Measurements from ENCODE around the gene ATG16L2. TPM values are rescaled to one million over a fixed set of nuclear protein-coding genes. Genes with fewer than 3 reads are reported as not detected.

The ATG16L2 gene
- total RNA-seq, 4 donors from 2014 or later, result 21.7 to 46.5 (median 26.4) TPM

- Histone ChIP-seq H3K4me3 (no peak overlapping the region), H3K4me1 (peaks cover 37 to 66% (median 45%) of the 10 kb centered on the region in 3 donors), H3K36me3 (peaks cover 0 to 49% (median 11%) of the 10 kb centered on the region in 3 donors), H3K27me3 (no peaks in the 10 kb centered on the region), H3K9me3 (no peaks in the 10 kb centered on the region), H3K27ac (no peak overlapping the region)
- intact Hi-C loops (cut with DNase I), result no loop called here
- no peak for TF ChIP-seq CTCF (IDR thresholded peaks at IDR 0.05)
- no peak for TF ChIP-seq POLR2A (IDR thresholded peaks at IDR 0.05)
- 86 to 88% methylated on average over 4 of the region's 4 CpGs for WGBS, 2 donors
- DNase-seq, result no peak
These were observed 3.8 kb downstream of the ATG16L2 start for GRCh38 chr11:72817966-72818365.

- TF ChIP-seq CTCF (IDR thresholded peaks at IDR 0.05) (no peak), POLR2A (IDR thresholded peaks at IDR 0.05) (no peak)
- no peak for DNase-seq
- H3K4me1 ChIP-seq, result peaks cover 34 to 58% (median 37%) of the 10 kb centered on the region in 3 donors
- H3K27ac ChIP-seq, result no peak overlapping the region
- H3K36me3 ChIP-seq, result peaks cover 0 to 59% (median 11%) of the 10 kb centered on the region in 3 donors
- WGBS, 2 donors, result 83 to 94% methylated on average over 4 of the region's 4 CpGs
- intact Hi-C loops (cut with DNase I), result no loop called here
- H3K4me3 ChIP-seq, result no peak overlapping the region
- no peaks in the 10 kb centered on the region for H3K27me3 ChIP-seq
- H3K9me3 ChIP-seq, result no peaks in the 10 kb centered on the region
These were observed 4.8 kb downstream of the ATG16L2 start for GRCh38 chr11:72818971-72819370.

- no peak for TF ChIP-seq POLR2A (IDR thresholded peaks at IDR 0.05)
- no peak for TF ChIP-seq CTCF (IDR thresholded peaks at IDR 0.05)
- peak overlapping the region in 3 of 4 donors; percentile 56 to 72 (median 57) for H3K4me3 ChIP-seq
- H3K9me3 ChIP-seq, result no peaks in the 10 kb centered on the region
- peaks cover 4 to 75% (median 11%) of the 10 kb centered on the region in 3 donors for H3K36me3 ChIP-seq
- H3K4me1 ChIP-seq, result peaks cover 25 to 47% (median 28%) of the 10 kb centered on the region in 3 donors
- H3K27ac ChIP-seq, result peak overlapping the region; percentile 80 to 90 (median 86)
- 52 to 91% methylated on average over 7 of the region's 15 CpGs for WGBS, 2 donors
- DNase-seq, result no peak
- no peaks in the 10 kb centered on the region for H3K27me3 ChIP-seq
- intact Hi-C loops (cut with DNase I), result no loop called here
These were observed 6.4 kb downstream of the ATG16L2 start for GRCh38 chr11:72820439-72821139.

DNA sequence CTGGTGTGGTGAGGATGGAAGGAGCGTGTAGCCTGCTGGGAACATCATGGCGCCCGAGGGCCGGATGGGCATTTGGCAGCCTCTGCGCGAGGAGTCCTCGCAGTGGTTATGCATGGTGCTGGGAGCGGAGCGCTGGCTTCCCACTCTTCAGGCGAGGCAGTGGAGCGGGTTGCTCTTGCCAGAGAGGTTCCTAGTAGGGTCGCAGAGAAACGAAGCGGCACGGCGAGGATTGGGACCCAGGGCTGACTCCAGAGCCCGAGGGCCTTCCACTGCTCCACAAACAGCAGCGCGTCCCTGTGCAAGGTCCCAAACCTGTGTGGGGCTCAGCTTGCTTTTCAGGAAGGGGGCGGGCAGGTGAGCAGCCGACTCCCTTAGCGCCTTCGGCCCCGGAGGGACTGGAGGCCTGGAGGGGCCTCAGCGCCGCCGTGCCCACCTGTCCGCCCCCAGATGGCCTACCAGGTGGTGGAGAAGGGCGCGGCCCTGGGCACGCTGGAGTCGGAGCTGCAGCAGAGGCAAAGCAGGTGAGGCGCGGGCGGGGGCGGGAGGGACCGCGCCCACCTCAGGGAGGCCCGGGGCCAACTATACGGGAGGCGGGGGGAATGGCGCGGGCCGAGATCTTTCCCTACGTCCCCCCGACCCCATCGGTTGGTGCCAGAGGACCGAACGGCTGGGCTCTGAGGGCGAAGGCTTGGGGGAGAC is 7.2 kb downstream of the ATG16L2 start:
- H3K27me3 ChIP-seq, result no peaks in the 10 kb centered on the region
- peaks cover 17 to 39% (median 21%) of the 10 kb centered on the region in 3 donors for H3K4me1 ChIP-seq
- no peaks in the 10 kb centered on the region for H3K9me3 ChIP-seq
- H3K4me3 ChIP-seq, result peak overlapping the region; percentile 37 to 72 (median 56)
- H3K27ac ChIP-seq, result peak overlapping the region; percentile 80 to 90 (median 86)
- no peak for TF ChIP-seq CTCF (IDR thresholded peaks at IDR 0.05)
- no peak for TF ChIP-seq POLR2A (IDR thresholded peaks at IDR 0.05)
- H3K36me3 ChIP-seq, result peaks cover 4 to 79% (median 11%) of the 10 kb centered on the region in 3 donors
- intact Hi-C loops (cut with DNase I), result no loop called here
- DNase-seq, result no peak
- 23 to 56% methylated on average over 12 to 14 of the region's 50 CpGs for WGBS, 2 donors

All from esophagus squamous epithelium (tissue), 5 donors.